GM21447 (cell line): Measurements from ENCODE around the gene PPFIA1.
A peak's percentile ranks its signal among the peaks of the same experiment; 100 is the strongest.

ENCODE experiments used
- ATAC-seq: cut with Tn5 transposase; IDR thresholded peaks from one replicate; pipeline ENCODE4 v1.9.1; 2021; ENCODE audit not compliant: unreplicated experiment

PPFIA1 gene

GRCh38 chr11:70411713-70412452 is 141.4 kb downstream of the PPFIA1 start:
- ATAC-seq, result no peak

DNA sequence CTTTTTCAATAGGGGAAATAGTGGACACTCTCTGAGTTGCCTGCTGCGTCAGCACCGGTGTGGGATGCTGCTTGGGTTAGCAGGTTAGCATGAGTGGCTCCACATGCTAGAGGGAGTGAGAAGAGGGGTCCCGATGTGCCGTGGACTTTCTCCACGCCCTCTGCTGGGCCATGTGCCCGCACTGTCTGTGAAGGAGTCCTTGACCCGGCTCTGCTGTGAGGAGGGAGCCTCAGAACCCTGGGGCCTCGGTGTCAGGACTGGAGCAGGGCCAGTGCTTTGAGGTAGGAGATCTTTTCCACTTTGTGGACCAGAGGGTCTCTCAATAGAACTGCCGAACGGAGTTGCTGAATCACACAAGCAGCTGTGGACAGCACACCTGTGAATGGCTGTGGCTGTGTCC is 142.7 kb downstream of the PPFIA1 start:
- ATAC-seq, result no peak

- no peak for ATAC-seq
Measured at GRCh38 chr11:70414341-70415100, 144.0 kb downstream of the PPFIA1 start.

DNA sequence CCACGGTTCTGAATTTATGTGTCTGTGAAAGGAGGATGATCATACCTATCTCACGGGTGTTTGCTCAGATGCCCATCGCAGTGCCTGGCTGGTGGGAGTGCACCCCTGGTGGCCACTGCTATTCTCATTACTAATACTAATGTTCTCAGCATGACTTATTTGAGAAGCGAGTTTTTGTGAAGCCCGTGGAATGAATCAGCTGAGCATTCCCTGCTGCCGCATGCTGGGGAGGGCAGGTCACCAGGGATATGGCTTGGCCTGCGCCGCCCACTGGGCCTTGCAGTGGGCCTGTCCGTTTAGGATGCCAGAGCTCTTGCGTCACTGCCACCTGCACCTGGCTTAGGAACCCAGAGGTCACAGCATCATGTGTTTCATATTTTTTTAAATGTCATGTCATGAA is 144.7 kb downstream of the PPFIA1 start:
- ATAC-seq, result no peak

GRCh38 chr11:70415642-70416395 is 145.3 kb downstream of the PPFIA1 start:
- no peak for ATAC-seq

GRCh38 chr11:70416881-70417280 is 146.4 kb downstream of the PPFIA1 start:
- ATAC-seq, result no peak

DNA sequence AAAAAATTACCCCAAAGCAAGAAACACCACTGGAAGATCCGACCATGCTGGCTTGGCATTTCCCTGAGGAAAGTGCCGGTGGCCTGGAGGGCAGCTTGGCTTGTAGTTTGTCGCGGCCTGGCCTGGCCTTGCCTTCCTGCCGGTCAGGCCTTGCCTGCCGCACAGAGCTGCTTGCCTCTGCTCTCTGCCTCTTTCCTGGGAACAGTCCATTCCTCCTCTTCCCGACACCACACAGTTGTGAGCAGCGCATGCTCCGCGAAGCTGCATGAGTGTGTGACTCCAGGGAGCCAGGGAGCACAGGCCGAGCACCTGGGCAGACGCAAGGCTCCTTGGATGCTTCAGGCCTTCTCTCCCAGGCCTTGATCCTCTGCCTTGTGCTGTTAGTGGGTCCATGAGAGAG is 147.6 kb downstream of the PPFIA1 start:
- ATAC-seq, result no peak

DNA sequence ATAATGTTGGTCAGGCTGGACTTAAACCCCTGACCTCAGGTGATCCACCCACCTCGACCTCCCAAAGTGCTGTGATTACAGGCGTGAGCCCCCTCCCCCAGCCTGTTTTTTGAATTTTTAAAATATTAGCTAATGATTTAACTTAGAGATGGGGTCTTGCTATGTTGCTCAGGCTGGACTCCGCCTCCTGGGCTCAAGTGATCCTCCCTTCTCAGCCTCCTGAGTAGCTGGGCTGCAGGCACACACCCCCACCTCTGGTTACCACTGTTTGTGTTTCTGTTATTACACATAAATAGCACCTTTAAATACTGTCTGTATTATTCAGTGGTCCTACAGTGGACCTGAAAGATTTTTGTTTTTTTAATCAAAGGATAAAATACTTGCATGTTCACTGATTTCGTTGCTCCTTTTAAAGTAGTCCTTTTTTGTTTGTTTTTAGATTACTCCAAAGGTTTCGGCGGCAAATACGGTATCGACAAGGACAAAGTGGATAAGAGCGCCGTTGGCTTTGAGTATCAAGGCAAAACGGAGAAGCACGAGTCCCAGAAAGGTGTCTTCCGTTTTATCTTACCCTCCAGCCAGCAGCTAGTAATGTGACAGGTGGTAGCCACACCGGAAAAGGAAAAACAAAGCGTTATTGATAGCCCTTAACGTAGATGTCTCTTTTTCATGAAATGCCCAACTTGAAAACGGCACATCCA is 149.0 kb downstream of the PPFIA1 start:
- ATAC-seq, result no peak

GRCh38 chr11:70420008-70420464 is 149.5 kb downstream of the PPFIA1 start:
- no peak for ATAC-seq

- no peak for ATAC-seq
Measured at GRCh38 chr11:70420496-70420895, 150.0 kb downstream of the PPFIA1 start.

DNA sequence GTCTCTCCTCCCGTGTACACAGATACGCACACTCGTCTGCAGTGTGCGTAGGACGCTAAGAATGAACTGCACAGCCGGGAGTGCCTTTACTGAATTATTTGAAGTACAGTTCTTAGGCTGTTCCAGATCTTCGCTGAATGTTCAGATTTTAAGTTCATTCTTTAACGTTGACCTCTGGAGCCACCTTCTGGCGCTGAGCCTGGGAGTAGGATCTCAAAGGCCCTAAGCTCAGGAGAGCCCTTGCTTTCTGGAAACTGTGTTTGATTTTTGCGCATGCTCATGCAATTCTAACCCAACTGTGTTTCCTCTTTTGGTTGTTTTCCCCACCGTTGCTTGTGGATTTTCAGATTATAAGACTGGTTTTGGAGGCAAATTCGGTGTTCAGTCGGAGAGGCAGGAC is 150.6 kb downstream of the PPFIA1 start:
- ATAC-seq, result no peak

DNA sequence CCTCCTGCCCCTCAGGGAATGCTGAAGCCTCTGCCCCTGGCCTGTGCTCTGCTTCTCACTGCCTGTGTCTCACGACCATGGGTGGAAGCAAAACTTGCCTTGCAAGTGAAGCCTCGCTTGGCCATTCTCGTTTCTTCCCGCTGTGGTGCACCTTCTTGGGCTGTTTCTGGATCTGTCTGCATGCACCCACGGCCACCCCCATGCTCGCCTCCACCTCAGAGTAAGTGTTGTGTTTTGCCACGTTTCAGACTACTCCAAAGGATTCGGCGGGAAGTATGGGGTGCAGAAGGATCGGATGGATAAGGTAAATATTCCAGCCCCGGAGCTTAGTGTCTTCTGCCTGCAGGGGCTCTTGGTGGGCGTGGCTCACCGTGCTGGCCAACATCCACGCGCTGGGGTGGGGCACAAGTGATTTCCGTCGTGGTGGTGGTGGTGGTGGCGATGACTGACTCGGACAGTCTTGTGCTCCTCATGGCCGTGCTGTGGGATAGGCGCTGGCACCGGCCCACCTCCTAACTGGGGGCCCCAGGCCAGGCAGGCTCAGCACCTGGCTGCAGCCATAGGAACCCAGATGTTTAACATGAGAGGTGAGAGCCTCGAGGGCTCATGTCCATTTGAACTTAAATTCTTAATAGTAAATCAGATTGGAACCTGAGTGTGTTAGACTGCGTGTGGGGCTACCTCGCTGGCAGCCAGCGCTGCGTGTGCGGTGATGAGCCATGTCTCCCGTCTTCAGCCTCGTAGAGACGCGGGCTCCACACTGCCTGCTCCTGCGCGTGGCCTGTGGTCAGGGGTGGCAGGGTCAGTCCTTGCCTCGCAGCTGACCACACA is 152.4 kb downstream of the PPFIA1 start:
- ATAC-seq, result no peak

- peak; percentile 57 for ATAC-seq
Measured at GRCh38 chr11:70423523-70424505, 153.3 kb downstream of the PPFIA1 start.

DNA sequence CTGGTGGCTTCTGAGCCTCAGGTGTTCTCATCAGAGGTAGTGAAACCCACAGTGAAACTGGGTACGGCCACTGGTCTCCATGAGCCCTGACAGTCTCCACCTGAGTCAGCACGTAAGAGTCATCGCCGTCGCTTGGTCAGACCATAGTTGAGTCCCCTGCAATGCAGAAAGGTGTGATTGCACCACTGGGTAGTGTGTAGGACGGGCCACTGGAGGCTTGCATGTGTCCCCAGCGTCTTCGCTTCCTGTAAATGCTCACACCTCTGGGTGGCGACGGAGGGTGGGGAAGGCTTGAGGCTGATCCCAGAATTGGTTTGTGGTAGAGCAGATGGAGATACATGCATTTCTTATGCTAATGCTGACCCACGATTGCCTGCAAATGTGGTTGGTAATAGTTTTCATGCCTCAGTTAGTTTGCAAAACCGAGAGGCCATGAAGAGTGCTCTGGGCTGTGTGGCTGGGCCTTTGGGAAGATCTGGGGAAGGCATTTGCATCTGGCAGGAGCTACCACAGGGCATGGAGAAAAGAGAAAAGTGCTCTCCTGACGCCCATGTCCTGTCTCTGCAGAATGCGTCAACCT is 154.4 kb downstream of the PPFIA1 start:
- ATAC-seq, result peak; percentile 29

GRCh38 chr11:70427436-70427835 is 156.9 kb downstream of the PPFIA1 start:
- ATAC-seq, result no peak

GRCh38 chr11:70428701-70429427 is 158.4 kb downstream of the PPFIA1 start:
- no peak for ATAC-seq

- ATAC-seq, result no peak
Measured at GRCh38 chr11:70429428-70429705, 158.9 kb downstream of the PPFIA1 start.
